AG04450 (cell line): Measurements from ENCODE around the gene CCDC3. TPM values are rescaled to one million over a fixed set of nuclear protein-coding genes. Genes with fewer than 3 reads are reported as not detected.

Experiments
- CTCF ChIA-PET: fragments of 300-600, 350-600 bp; formaldehyde crosslinking; extraction: SDS; loops from one replicate; lab custom pipeline; 2022; ENCODE audit warnings: antibody characterized with exemption, inconsistent platforms; lab: Charles Lee
- POLR2A ChIA-PET: fragments of 350-600 bp; formaldehyde crosslinking; extraction: SDS; loops from one replicate; lab custom pipeline; 2021; ENCODE audit warnings: antibody characterized with exemption, inconsistent platforms; lab: Yijun Ruan, JAX
- DNase-seq: peaks from one replicate; pipeline ENCODE4 v3.0.0-alpha.2; 2011; ENCODE audit warnings: low read depth, low spot score
- H3K27ac ChIP-seq: one replicate; pipeline ENCODE4 v1.5.1; 2012; ENCODE audit warnings: low read depth, low read length, control low read depth
- H3K27me3 ChIP-seq: one replicate; pipeline ENCODE4 v1.6.0; 2012; ENCODE audit warnings: low read length; ENCODE audit not compliant: control insufficient read depth, insufficient read depth
- H3K4me3 ChIP-seq: 2 replicates; pipeline ENCODE4 v1.5.1; 2011; ENCODE audit warnings: mild to moderate bottlenecking, low read depth, low read length, control low read depth
- H3K9me3 ChIP-seq: 2 replicates; pipeline ENCODE4 v1.5.1; 2012; ENCODE audit warnings: low read length; ENCODE audit not compliant: control insufficient read depth, insufficient read depth
- CTCF ChIP-seq: IDR thresholded peaks from 2 replicates; pipeline ENCODE4 v1.5.1; 2011; ENCODE audit warnings: low read depth, low read length, control low read depth, inconsistent platforms
- polyA plus RNA-seq: library from polyadenylated mRNA; depleted of rRNA; stranded (reverse); fragments of >200 nt; gene quantifications from 2 replicates; pipeline ENCODE4 v1.2.3, GENCODE V29; 2011

Gene CCDC3
- polyA plus RNA-seq, 1 experiment, result 3.3 TPM

- no peak for DNase-seq
- POLR2A ChIA-PET, result no interaction called here
Measured at GRCh38 chr10:12938271-12938670, 63.2 kb downstream of the CCDC3 start.

GRCh38 chr10:12937527-12937926 is 64.0 kb downstream of the CCDC3 start:
- TF ChIP-seq CTCF, result no peak
- POLR2A ChIA-PET, result no interaction called here
- no peak overlapping the region for H3K4me3 ChIP-seq
- CTCF ChIA-PET, result no interaction called here
- no peaks in the 10 kb centered on the region for H3K27me3 ChIP-seq
- H3K27ac ChIP-seq, result no peak overlapping the region
- H3K9me3 ChIP-seq, result no peaks in the 10 kb centered on the region
- DNase-seq, result no peak

More at GRCh38 chr10:12938271-12938670, 63.2 kb downstream of the CCDC3 start:
- CTCF ChIA-PET, result interaction anchor here (1.2 kb wide), 1 partner anchor 137 kb away, joined by 3 read pairs; no protein-coding TSS in a partner anchor
- Histone ChIP-seq H3K27ac (no peak overlapping the region), H3K4me3 (no peak overlapping the region), H3K9me3 (no peaks in the 10 kb centered on the region), H3K27me3 (no peaks in the 10 kb centered on the region)
- no peak for TF ChIP-seq CTCF

GRCh38 chr10:12934777-12935176 is 66.7 kb downstream of the CCDC3 start:
- no peak for TF ChIP-seq CTCF
- CTCF ChIA-PET, result interaction anchor here (2.1 kb wide), 1 partner anchor 33 kb away, joined by 5 read pairs; no protein-coding TSS in a partner anchor
- Histone ChIP-seq H3K27ac (no peak overlapping the region), H3K4me3 (no peak overlapping the region), H3K27me3 (no peaks in the 10 kb centered on the region), H3K9me3 (no peaks in the 10 kb centered on the region)
- POLR2A ChIA-PET, result no interaction called here
- peak; percentile 6 for DNase-seq

GRCh38 chr10:12929381-12929780 is 72.1 kb downstream of the CCDC3 start:
- Histone ChIP-seq H3K27ac (no peak overlapping the region), H3K9me3 (peaks cover 3% of the 10 kb centered on the region; the same call in 1 of the 2 replicates), H3K27me3 (no peaks in the 10 kb centered on the region), H3K4me3 (no peak overlapping the region)
- ChIA-PET POLR2A (no interaction called here), CTCF (interaction anchor here (0.8 kb wide), 1 partner anchor 27 kb away, joined by 4 read pairs; no protein-coding TSS in a partner anchor)
- no peak for DNase-seq
- TF ChIP-seq CTCF, result no peak

- TF ChIP-seq CTCF, result no peak
- CTCF ChIA-PET, result no interaction called here
- POLR2A ChIA-PET, result no interaction called here
- H3K9me3 ChIP-seq, result peaks cover 3% of the 10 kb centered on the region; the same call in 1 of the 2 replicates
- H3K27me3 ChIP-seq, result no peaks in the 10 kb centered on the region
- H3K27ac ChIP-seq, result no peak overlapping the region
- H3K4me3 ChIP-seq, result no peak overlapping the region
- DNase-seq, result no peak
Measured at GRCh38 chr10:12928571-12928970, 72.9 kb downstream of the CCDC3 start.
